ENCODE results near the gene PRKCH.

PRKCH gene

DNA sequence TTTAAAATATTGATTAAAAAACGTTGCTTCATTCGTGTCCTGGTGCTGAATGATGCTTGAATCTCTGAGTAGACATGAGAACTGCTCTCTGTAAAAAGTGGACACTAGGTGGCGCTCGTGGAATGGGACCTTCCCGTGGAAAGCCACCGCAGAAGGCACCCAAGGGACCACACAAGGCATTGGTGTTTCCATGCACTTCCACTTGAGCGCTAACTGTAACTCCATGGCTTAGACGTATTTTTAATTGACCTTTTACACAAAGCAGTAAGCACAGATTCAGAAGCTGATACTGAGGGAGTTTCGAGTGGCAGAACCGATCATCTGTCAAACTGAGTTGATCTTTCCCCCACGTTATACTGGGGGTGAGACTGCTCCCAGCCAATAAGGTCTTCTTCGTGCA lies 135.3 kb downstream of the PRKCH start:
- no peak overlapping the region for H2BK15ac ChIP-seq (ENCODE audit: low read depth, poor library complexity, severe bottlenecking)
- DNase-seq, result peak; percentile 77
- H4K91ac ChIP-seq (ENCODE audit: low read length), result no peak overlapping the region
- no peaks in the 10 kb centered on the region for H3K36me3 ChIP-seq (ENCODE audit: control insufficient read depth in 1 of 2, insufficient read depth in 2 of 2, low read depth in 1 of 2, low read length in 2 of 2)
- H3K18ac ChIP-seq (ENCODE audit: low read depth in 1 of 2, low read length in 2 of 2), result no peak overlapping the region
- no peak overlapping the region for H3K23ac ChIP-seq (ENCODE audit: low read length in 2 of 2)
- 44% methylated on average over 12 of the region's 12 CpGs for WGBS
- no peak overlapping the region for H2BK12ac ChIP-seq (ENCODE audit: low read length in 2 of 2)
- H3K27me3 ChIP-seq (ENCODE audit: control insufficient read depth in 1 of 2, insufficient read depth in 1 of 2, low read length in 2 of 2), result no peaks in the 10 kb centered on the region
- H3K14ac ChIP-seq (ENCODE audit: low read length in 2 of 2), result no peak overlapping the region
- no peak overlapping the region for H2BK120ac ChIP-seq (ENCODE audit: low read depth, low read length)
- H3K9ac ChIP-seq (ENCODE audit: low read length), result no peak overlapping the region
- no peak overlapping the region for H3K27ac ChIP-seq (ENCODE audit: low read length, poor library complexity, severe bottlenecking)
- no peak overlapping the region for H2AFZ ChIP-seq (ENCODE audit: low read depth, low read length)
- H3K79me1 ChIP-seq (replicated peaks; ENCODE audit: low read length, poor library complexity, severe bottlenecking), result peaks cover 6% of the 10 kb centered on the region
- no peak overlapping the region for H3K4ac ChIP-seq (ENCODE audit: low read depth in 1 of 2, low read length in 2 of 2)
- H3K4me2 ChIP-seq (ENCODE audit: low read length, poor library complexity, severe bottlenecking), result no peak overlapping the region
- no peak overlapping the region for H4K8ac ChIP-seq (ENCODE audit: low read length)
- H3K9me3 ChIP-seq (ENCODE audit: control insufficient read depth, low read length), result no peaks in the 10 kb centered on the region
- H3K4me3 ChIP-seq (ENCODE audit: insufficient read depth in 1 of 2, low read depth in 1 of 2, low read length in 2 of 2), result no peak overlapping the region
- no peak overlapping the region for H2BK5ac ChIP-seq (ENCODE audit: low read depth, low read length, poor library complexity, severe bottlenecking)
- no peak overlapping the region for H2AK5ac ChIP-seq (ENCODE audit: low read length, severe bottlenecking)
- H3K4me1 ChIP-seq (ENCODE audit: control insufficient read depth, insufficient read depth, low read depth, low read length), result peaks cover 2% of the 10 kb centered on the region

- Histone ChIP-seq H3K4me1 (ENCODE audit: control insufficient read depth, insufficient read depth, low read depth, low read length) (peaks cover 11% of the 10 kb centered on the region), H2BK120ac (ENCODE audit: low read depth, low read length) (no peak overlapping the region), H3K4me3 (ENCODE audit: insufficient read depth in 1 of 2, low read depth in 1 of 2, low read length in 2 of 2) (no peak overlapping the region), H3K23ac (ENCODE audit: low read length in 2 of 2) (no peak overlapping the region), H3K27ac (ENCODE audit: low read length, poor library complexity, severe bottlenecking) (no peak overlapping the region), H2BK15ac (ENCODE audit: low read depth, poor library complexity, severe bottlenecking) (no peak overlapping the region), H3K4ac (ENCODE audit: low read depth in 1 of 2, low read length in 2 of 2) (no peak overlapping the region), H2BK5ac (ENCODE audit: low read depth, low read length, poor library complexity, severe bottlenecking) (no peak overlapping the region), H4K8ac (ENCODE audit: low read length) (no peak overlapping the region), H3K14ac (ENCODE audit: low read length in 2 of 2) (no peak overlapping the region), H2AFZ (ENCODE audit: low read depth, low read length) (no peak overlapping the region), H3K9me3 (ENCODE audit: control insufficient read depth, low read length) (no peaks in the 10 kb centered on the region), H3K79me1 (replicated peaks; ENCODE audit: low read length, poor library complexity, severe bottlenecking) (peaks cover 8% of the 10 kb centered on the region), H3K18ac (ENCODE audit: low read depth in 1 of 2, low read length in 2 of 2) (no peak overlapping the region), H3K27me3 (ENCODE audit: control insufficient read depth in 1 of 2, insufficient read depth in 1 of 2, low read length in 2 of 2) (no peaks in the 10 kb centered on the region), H4K91ac (ENCODE audit: low read length) (no peak overlapping the region), H3K36me3 (ENCODE audit: control insufficient read depth in 1 of 2, insufficient read depth in 2 of 2, low read depth in 1 of 2, low read length in 2 of 2) (no peaks in the 10 kb centered on the region), H3K4me2 (ENCODE audit: low read length, poor library complexity, severe bottlenecking) (no peak overlapping the region), H3K9ac (ENCODE audit: low read length) (no peak overlapping the region), H2AK5ac (ENCODE audit: low read length, severe bottlenecking) (no peak overlapping the region), H2BK12ac (ENCODE audit: low read length in 2 of 2) (no peak overlapping the region)
- no peak for DNase-seq
Observed at GRCh38 chr14:61458766-61459165, 137.4 kb downstream of the PRKCH start.

DNA sequence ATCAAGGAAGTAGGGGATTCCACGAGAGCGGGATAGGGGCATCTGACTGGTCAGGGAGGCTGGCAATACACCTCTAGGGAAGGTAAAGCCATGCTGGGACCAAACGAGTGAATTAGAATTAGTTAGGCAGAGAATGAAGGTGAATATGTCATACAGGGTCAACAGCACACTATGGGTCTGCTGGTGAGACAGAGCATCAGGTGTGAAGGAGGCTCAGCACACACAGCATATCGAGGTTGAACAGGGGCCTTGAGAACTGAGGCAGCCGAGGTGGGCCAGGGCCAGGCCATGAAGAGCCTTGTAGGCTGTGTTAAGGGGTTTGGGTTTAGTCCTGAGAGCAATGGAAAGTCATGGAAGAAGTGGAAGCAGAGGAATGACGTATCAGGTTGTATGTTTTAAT lies 137.8 kb downstream of the PRKCH start:
- Histone ChIP-seq H3K9ac (ENCODE audit: low read length) (no peak overlapping the region), H2BK15ac (ENCODE audit: low read depth, poor library complexity, severe bottlenecking) (no peak overlapping the region), H3K23ac (ENCODE audit: low read length in 2 of 2) (no peak overlapping the region), H3K4me3 (ENCODE audit: insufficient read depth in 1 of 2, low read depth in 1 of 2, low read length in 2 of 2) (no peak overlapping the region), H3K9me3 (ENCODE audit: control insufficient read depth, low read length) (no peaks in the 10 kb centered on the region), H3K4me2 (ENCODE audit: low read length, poor library complexity, severe bottlenecking) (no peak overlapping the region), H2BK120ac (ENCODE audit: low read depth, low read length) (no peak overlapping the region), H2AK5ac (ENCODE audit: low read length, severe bottlenecking) (no peak overlapping the region), H2BK12ac (ENCODE audit: low read length in 2 of 2) (no peak overlapping the region), H3K36me3 (ENCODE audit: control insufficient read depth in 1 of 2, insufficient read depth in 2 of 2, low read depth in 1 of 2, low read length in 2 of 2) (no peaks in the 10 kb centered on the region), H2BK5ac (ENCODE audit: low read depth, low read length, poor library complexity, severe bottlenecking) (no peak overlapping the region), H3K4me1 (ENCODE audit: control insufficient read depth, insufficient read depth, low read depth, low read length) (peaks cover 11% of the 10 kb centered on the region), H3K14ac (ENCODE audit: low read length in 2 of 2) (no peak overlapping the region), H3K27me3 (ENCODE audit: control insufficient read depth in 1 of 2, insufficient read depth in 1 of 2, low read length in 2 of 2) (no peaks in the 10 kb centered on the region), H4K8ac (ENCODE audit: low read length) (no peak overlapping the region), H4K91ac (ENCODE audit: low read length) (no peak overlapping the region), H2AFZ (ENCODE audit: low read depth, low read length) (no peak overlapping the region), H3K27ac (ENCODE audit: low read length, poor library complexity, severe bottlenecking) (no peak overlapping the region), H3K79me1 (replicated peaks; ENCODE audit: low read length, poor library complexity, severe bottlenecking) (peaks cover 8% of the 10 kb centered on the region), H3K18ac (ENCODE audit: low read depth in 1 of 2, low read length in 2 of 2) (no peak overlapping the region), H3K4ac (ENCODE audit: low read depth in 1 of 2, low read length in 2 of 2) (no peak overlapping the region)
- 80% methylated on average over 5 of the region's 6 CpGs for WGBS
- no peak for DNase-seq

GRCh38 chr14:61460063-61460462 lies 138.7 kb downstream of the PRKCH start:
- Histone ChIP-seq H2BK120ac (ENCODE audit: low read depth, low read length) (no peak overlapping the region), H3K4me2 (ENCODE audit: low read length, poor library complexity, severe bottlenecking) (no peak overlapping the region), H3K36me3 (ENCODE audit: control insufficient read depth in 1 of 2, insufficient read depth in 2 of 2, low read depth in 1 of 2, low read length in 2 of 2) (no peaks in the 10 kb centered on the region), H2AK5ac (ENCODE audit: low read length, severe bottlenecking) (no peak overlapping the region), H2BK15ac (ENCODE audit: low read depth, poor library complexity, severe bottlenecking) (no peak overlapping the region), H3K14ac (ENCODE audit: low read length in 2 of 2) (no peak overlapping the region), H4K8ac (ENCODE audit: low read length) (no peak overlapping the region), H3K4ac (ENCODE audit: low read depth in 1 of 2, low read length in 2 of 2) (no peak overlapping the region), H2BK5ac (ENCODE audit: low read depth, low read length, poor library complexity, severe bottlenecking) (no peak overlapping the region), H3K27me3 (ENCODE audit: control insufficient read depth in 1 of 2, insufficient read depth in 1 of 2, low read length in 2 of 2) (no peaks in the 10 kb centered on the region), H3K4me3 (ENCODE audit: insufficient read depth in 1 of 2, low read depth in 1 of 2, low read length in 2 of 2) (no peak overlapping the region), H3K9ac (ENCODE audit: low read length) (no peak overlapping the region), H4K91ac (ENCODE audit: low read length) (no peak overlapping the region), H3K18ac (ENCODE audit: low read depth in 1 of 2, low read length in 2 of 2) (no peak overlapping the region), H3K79me1 (replicated peaks; ENCODE audit: low read length, poor library complexity, severe bottlenecking) (peaks cover 10% of the 10 kb centered on the region), H3K27ac (ENCODE audit: low read length, poor library complexity, severe bottlenecking) (no peak overlapping the region), H2AFZ (ENCODE audit: low read depth, low read length) (no peak overlapping the region), H3K23ac (ENCODE audit: low read length in 2 of 2) (no peak overlapping the region), H2BK12ac (ENCODE audit: low read length in 2 of 2) (no peak overlapping the region), H3K9me3 (ENCODE audit: control insufficient read depth, low read length) (no peaks in the 10 kb centered on the region), H3K4me1 (ENCODE audit: control insufficient read depth, insufficient read depth, low read depth, low read length) (peaks cover 11% of the 10 kb centered on the region)
- no peak for DNase-seq
- no CpG with 5 or more reads among the region's 1 CpG for WGBS

All from mesenchymal stem cell (in vitro differentiated cells and primary cell).